GM23248 (cell line): ENCODE measurements around the gene PTCD2. TPM values are rescaled to one million over a fixed set of nuclear protein-coding genes. Genes with fewer than 3 reads are reported as not detected.
A peak's percentile ranks its signal among the peaks of the same experiment; 100 is the strongest.

Experiments
- DNase-seq: peaks from one replicate; pipeline ENCODE4 v3.0.0-alpha.2; 2015
- H2AFZ ChIP-seq: fragments of 200-600 bp; sonication (generic); 2 replicates; pipeline ENCODE4 v1.6.1; 2016; ENCODE audit warnings: antibody characterized with exemption
- H3F3A ChIP-seq: fragments of 200-600 bp; sonication (generic); 2 replicates; pipeline ENCODE4 v1.6.1; 2016; ENCODE audit warnings: mild to moderate bottlenecking, antibody characterized with exemption, mixed run types; ENCODE audit not compliant: insufficient read depth
- H3K27ac ChIP-seq: fragments of 200-600 bp; sonication (generic); 2 replicates; pipeline ENCODE4 v1.5.1; 2016; ENCODE audit warnings: mild to moderate bottlenecking
- H3K27me3 ChIP-seq: fragments of 200-600 bp; sonication (generic); replicated peaks from 2 replicates; pipeline ENCODE4 v1.6.1; 2016; ENCODE audit warnings: mild to moderate bottlenecking; ENCODE audit not compliant: insufficient read depth
- H3K36me3 ChIP-seq: fragments of 200-600 bp; sonication (generic); 2 replicates; pipeline ENCODE4 v1.6.1; 2016; ENCODE audit warnings: low read depth, mild to moderate bottlenecking
- H3K4me1 ChIP-seq: fragments of 200-600 bp; sonication (generic); 2 replicates; pipeline ENCODE4 v1.6.1; 2016; ENCODE audit warnings: mild to moderate bottlenecking; ENCODE audit not compliant: insufficient read depth
- H3K4me2 ChIP-seq: fragments of 200-600 bp; sonication (generic); one replicate; pipeline ENCODE4 v1.6.1; 2016; ENCODE audit warnings: mild to moderate bottlenecking; ENCODE audit not compliant: unreplicated experiment
- H3K4me3 ChIP-seq: fragments of 200-600 bp; sonication (generic); 2 replicates; pipeline ENCODE4 v1.5.1; 2016; ENCODE audit warnings: mild to moderate bottlenecking
- H3K79me2 ChIP-seq: fragments of 200-600 bp; sonication (generic); 2 replicates; pipeline ENCODE4 v1.6.1; 2016; ENCODE audit warnings: mild to moderate bottlenecking; ENCODE audit not compliant: insufficient read depth
- H3K9ac ChIP-seq: fragments of 200-600 bp; sonication (generic); 2 replicates; pipeline ENCODE4 v1.6.1; 2016; ENCODE audit warnings: mild to moderate bottlenecking
- H3K9me2 ChIP-seq: fragments of 200-600 bp; sonication (generic); 2 replicates; pipeline ENCODE4 v1.6.1; 2016; ENCODE audit warnings: mixed run types, mild to moderate bottlenecking, moderate library complexity; ENCODE audit not compliant: insufficient read depth
- H3K9me3 ChIP-seq: fragments of 200-600 bp; sonication (generic); one replicate; pipeline ENCODE4 v1.6.1; 2017; ENCODE audit warnings: low read depth
- H4K20me1 ChIP-seq: fragments of 200-600 bp; sonication (generic); 2 replicates; pipeline ENCODE4 v1.6.0; 2016; ENCODE audit not compliant: insufficient read depth
- EZH2 ChIP-seq: fragments of 200-600 bp; sonication (generic); IDR thresholded peaks from 2 replicates; pipeline ENCODE4 v1.6.1; 2018; ENCODE audit warnings: antibody characterized with exemption, mild to moderate bottlenecking; ENCODE audit not compliant: insufficient read depth, poor library complexity, severe bottlenecking
- EZH2phosphoT487 ChIP-seq: fragments of 200-600 bp; sonication (generic); IDR thresholded peaks from 2 replicates; pipeline ENCODE4 v1.6.1; 2018; ENCODE audit warnings: antibody characterized with exemption, moderate library complexity, mild to moderate bottlenecking, low read depth; ENCODE audit not compliant: insufficient read depth
- WGBS, 2 experiments: methylation state at CpG; one replicate each; pipeline ENCODE4 v1.1.6; 2015 to 2017; ENCODE audit warnings: low lambda C conversion rate in 2 of 2, low coverage in 1 of 2; ENCODE audit errors: missing lambda C conversion rate in 2 of 2; 5-methylcytosine and 5-hydroxymethylcytosine counted together
- in situ Hi-C: fragments of 300-500 bp; cut with MboI; formaldehyde crosslinking; loops from 2 replicates; pipeline ENCODE4 v1.15.0; 2020
- polyA plus RNA-seq: library from polyadenylated mRNA; unstranded; fragments of >200 nt; fragmentation: Nextera tagmentation; extraction: Ambion mirVana; gene quantifications from 2 replicates; pipeline ENCODE4 v1.2.1, GENCODE V29; 2016
- total RNA-seq: library from RNA; depleted of rRNA; stranded (reverse); fragments of >200 nt; shearing (Covaris generic); gene quantifications from 2 replicates; pipeline ENCODE4 v1.2.3, GENCODE V29; 2014

PTCD2 gene
- total and polyA plus RNA-seq, 2 experiments from 2014 or later: 11.1 to 15.5 TPM

GRCh38 chr5:72301557-72301956 lies 18.6 kb upstream of the PTCD2 start:
- Histone ChIP-seq H3K9ac (no peak overlapping the region), H3K79me2 (peaks cover 89% of the 10 kb centered on the region)

GRCh38 chr5:72302171-72302570 lies 18.0 kb upstream of the PTCD2 start:
- no peaks in the 10 kb centered on the region for H3F3A ChIP-seq
- no peak overlapping the region for H2AFZ ChIP-seq
- H3K4me3 ChIP-seq: no peak overlapping the region
- no peak for DNase-seq
- H3K36me3 ChIP-seq: 0 out of 2 replicates have a peak, but pooled peaks cover 3% of the 10 kb centered on the region
- H3K27me3 ChIP-seq: no peaks in the 10 kb centered on the region
- in situ Hi-C loops: loop anchor here (10.0 kb wide), 1 partner anchor 517 kb away; no protein-coding TSS in a partner anchor
- no peaks in the 10 kb centered on the region for H3K9me3 ChIP-seq
- no peak overlapping the region for H3K4me2 ChIP-seq
- TF ChIP-seq EZH2phosphoT487: no peak
- TF ChIP-seq EZH2: no peak
- peaks cover 95% of the 10 kb centered on the region for H3K79me2 ChIP-seq
- H3K27ac ChIP-seq: no peak overlapping the region
- H4K20me1 ChIP-seq: no peaks in the 10 kb centered on the region
- H3K4me1 ChIP-seq: 0 out of 2 replicates have a peak, but pooled peaks cover 5% of the 10 kb centered on the region
- H3K9ac ChIP-seq: no peak overlapping the region
- WGBS, 2 experiments: 66 to 73% methylated on average over 3 of the region's 3 CpGs
- no peaks in the 10 kb centered on the region for H3K9me2 ChIP-seq

More at GRCh38 chr5:72301557-72301956, 18.6 kb upstream of the PTCD2 start:
- Histone ChIP-seq H4K20me1 (no peaks in the 10 kb centered on the region), H3K27me3 (no peaks in the 10 kb centered on the region), H3K36me3 (peaks cover 9% of the 10 kb centered on the region; the same call in 1 of the 2 replicates), H3K4me3 (no peak overlapping the region), H3K9me3 (no peaks in the 10 kb centered on the region), H2AFZ (no peak overlapping the region), H3K4me2 (no peak overlapping the region), H3F3A (no peaks in the 10 kb centered on the region), H3K4me1 (0 out of 2 replicates have a peak, but pooled peaks cover 3% of the 10 kb centered on the region), H3K27ac (no peak overlapping the region), H3K9me2 (no peaks in the 10 kb centered on the region)
- WGBS, 2 experiments: 98 to 100% methylated on average over 6 of the region's 6 CpGs
- no peak for TF ChIP-seq EZH2phosphoT487
- TF ChIP-seq EZH2: no peak
- in situ Hi-C loops: loop anchor here (10.0 kb wide), 1 partner anchor 517 kb away; no protein-coding TSS in a partner anchor
- no peak for DNase-seq

DNA sequence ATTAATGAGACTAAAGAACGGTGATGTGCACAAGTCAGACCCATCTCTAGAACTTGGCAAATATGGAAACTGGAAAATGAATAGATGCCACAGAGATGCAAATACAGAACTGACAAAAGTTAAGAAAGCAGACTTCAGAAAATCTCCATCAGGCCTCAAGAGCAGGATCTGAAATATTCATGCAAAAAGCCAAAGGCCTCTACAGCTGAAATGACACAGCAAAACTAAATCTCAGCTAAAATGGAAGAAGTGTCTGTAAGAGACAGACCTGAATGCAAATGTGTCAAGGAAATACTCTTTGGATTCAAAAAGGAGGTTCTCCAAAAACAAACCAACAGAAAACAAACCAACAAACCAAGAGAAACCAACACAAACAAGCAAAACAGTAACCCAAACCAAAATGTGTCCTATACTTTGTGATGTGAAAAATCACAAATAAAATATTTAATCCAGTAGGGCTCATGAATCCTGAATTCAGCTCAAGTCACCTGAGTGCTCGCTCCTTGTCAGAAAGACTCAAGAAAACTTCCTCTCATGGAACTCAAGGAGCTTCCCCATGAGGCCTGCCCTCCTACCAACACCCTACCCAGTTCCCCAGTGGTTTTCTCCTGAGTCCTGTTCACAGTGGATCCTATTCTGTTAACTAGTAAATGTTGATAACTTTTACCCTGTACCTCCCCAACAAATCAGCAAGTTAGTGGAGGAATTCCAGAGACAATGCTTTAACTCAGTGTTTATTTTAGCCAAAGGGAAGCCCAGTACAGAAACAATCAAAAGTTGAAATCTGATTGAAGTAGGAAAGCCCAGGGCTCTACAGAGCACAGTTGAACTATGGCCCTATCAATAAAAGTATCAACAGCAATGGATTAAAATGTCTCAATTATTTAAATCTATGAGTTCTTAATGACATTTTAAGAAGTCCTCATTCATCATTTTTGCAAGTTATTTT lies 14.7 kb upstream of the PTCD2 start:
- in situ Hi-C loops: loop anchor here (10.0 kb wide), 1 partner anchor 521 kb away; no protein-coding TSS in a partner anchor
- Histone ChIP-seq H3K27ac (no peak overlapping the region), H3K4me3 (no peak overlapping the region), H3K9me3 (no peaks in the 10 kb centered on the region), H3K9ac (no peak overlapping the region), H3F3A (peaks cover 14% of the 10 kb centered on the region), H4K20me1 (no peaks in the 10 kb centered on the region), H3K4me1 (0 out of 2 replicates have a peak, but pooled peaks cover 7% of the 10 kb centered on the region), H3K4me2 (no peak overlapping the region), H3K9me2 (no peaks in the 10 kb centered on the region), H3K36me3 (peaks cover under 1% of the 10 kb centered on the region; the same call in 1 of the 2 replicates), H3K79me2 (peaks cover 73% of the 10 kb centered on the region), H3K27me3 (no peaks in the 10 kb centered on the region), H2AFZ (no peak overlapping the region)
- WGBS, 2 experiments: 79 to 82% methylated on average over 2 of the region's 2 CpGs
- TF ChIP-seq EZH2phosphoT487 (no peak), EZH2 (no peak)
- no peak for DNase-seq

DNA sequence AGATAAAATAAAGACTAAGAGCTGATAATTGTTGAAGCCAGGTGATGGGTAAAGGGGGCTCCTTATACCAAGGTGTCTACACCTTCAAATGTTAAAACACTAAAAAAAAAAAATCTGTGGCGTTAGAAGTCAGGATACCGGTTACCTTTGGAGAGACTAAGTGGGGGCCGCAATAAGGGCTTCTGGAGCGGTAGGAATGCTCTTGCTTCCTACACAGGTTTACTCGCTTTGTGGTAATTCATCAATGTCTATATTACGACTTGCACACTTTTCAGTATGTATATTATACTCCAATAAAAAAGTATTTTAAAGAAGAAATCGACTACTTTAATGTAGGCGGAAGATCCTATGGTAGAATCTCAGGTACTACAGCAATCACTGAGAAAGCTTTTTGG lies 12.6 kb upstream of the PTCD2 start:
- in situ Hi-C loops: loop anchor here (10.0 kb wide), 1 partner anchor 523 kb away; no protein-coding TSS in a partner anchor
- DNase-seq: no peak
- Histone ChIP-seq H3K79me2 (peaks cover 52% of the 10 kb centered on the region), H2AFZ (peak overlapping the region; percentile 77), H3K9ac (peak overlapping the region; percentile 92), H3F3A (peaks cover 14% of the 10 kb centered on the region), H3K9me3 (no peaks in the 10 kb centered on the region), H4K20me1 (no peaks in the 10 kb centered on the region), H3K4me2 (peak overlapping the region; percentile 88), H3K9me2 (no peaks in the 10 kb centered on the region), H3K36me3 (peaks cover 16% of the 10 kb centered on the region), H3K4me3 (peak overlapping the region; percentile 80), H3K27me3 (no peaks in the 10 kb centered on the region), H3K27ac (peak overlapping the region; percentile 91), H3K4me1 (0 out of 2 replicates have a peak, but pooled peaks cover 7% of the 10 kb centered on the region)
- TF ChIP-seq EZH2phosphoT487 (no peak), EZH2 (no peak)
- WGBS, 2 experiments: 17 to 19% methylated on average over 8 of the region's 8 CpGs
